BLaER1 treated with 17β-estradiol and CSF1 and Interleukin-3, amounts not matched to agents 10 nM and 100 nM (cell line): ENCODE measurements around the gene PDE2A.

ENCODE experiments used
- H3K27ac ChIP-seq, 11 experiments: shearing (Covaris generic); formaldehyde crosslinking; 2 replicates each; pipeline ENCODE4 v1.8.1; 2022
- H3K27me3 ChIP-seq, 11 experiments: shearing (Covaris generic); formaldehyde crosslinking; 2 replicates each; pipeline ENCODE4 v1.8.1; 2022
- H3K36me3 ChIP-seq, 11 experiments: shearing (Covaris generic); formaldehyde crosslinking; 2 replicates each; pipeline ENCODE4 v1.8.1; 2022
- H3K4me1 ChIP-seq, 10 experiments: shearing (Covaris generic); formaldehyde crosslinking; 2 replicates each; pipeline ENCODE4 v1.8.1; 2022
- H3K4me2 ChIP-seq, 11 experiments: shearing (Covaris generic); formaldehyde crosslinking; 2 replicates each; pipeline ENCODE4 v1.8.1; 2022
- H3K4me3 ChIP-seq, 10 experiments: shearing (Covaris generic); formaldehyde crosslinking; 2 replicates each; pipeline ENCODE4 v1.8.1; 2022
- H3K9ac ChIP-seq, 11 experiments: shearing (Covaris generic); formaldehyde crosslinking; 2 replicates each; pipeline ENCODE4 v1.8.1; 2022
- H3K9me3 ChIP-seq, 11 experiments: shearing (Covaris generic); formaldehyde crosslinking; replicated peaks in 1 of 11; 2 replicates each; pipeline ENCODE4 v1.8.1; 2022
- H4K20me1 ChIP-seq, 11 experiments: shearing (Covaris generic); formaldehyde crosslinking; 2 replicates each; pipeline ENCODE4 v1.8.1; 2022
- Cebpa-rat ChIP-seq, 11 experiments: shearing (Covaris generic); IDR thresholded peaks; 2 replicates each; pipeline ENCODE4 v1.8.1; 2022

PDE2A gene

DNA sequence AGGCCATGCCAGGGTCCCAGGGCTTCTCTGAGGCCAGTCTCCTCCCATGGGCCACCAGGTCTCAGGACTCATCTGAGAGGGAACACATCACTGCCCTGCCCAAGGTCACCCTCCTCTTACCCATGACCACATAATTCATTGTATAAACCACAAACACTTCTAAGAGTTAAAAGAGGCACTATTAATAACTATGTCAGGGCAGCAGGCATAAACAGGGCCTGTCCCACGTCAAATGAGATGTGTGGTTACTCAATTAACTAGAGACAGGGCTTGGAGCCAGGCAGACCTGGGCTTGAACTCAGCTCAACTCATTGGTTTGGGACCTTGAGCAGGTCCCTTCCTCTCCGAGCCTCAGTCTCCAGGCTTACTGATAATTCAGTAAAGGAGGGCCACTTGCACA lies 44.9 kb upstream of the PDE2A start:
- peak overlapping the region; percentile 84 to 89 (median 88); a peak in 21 of 22 replicates for H3K9ac ChIP-seq
- H3K4me3 ChIP-seq: peak overlapping the region; percentile 73 to 85 (median 74); a peak in 15 of 20 replicates
- H3K36me3 ChIP-seq: peaks cover 25 to 89% (median 59%) of the 10 kb centered on the region in 11 experiments

DNA sequence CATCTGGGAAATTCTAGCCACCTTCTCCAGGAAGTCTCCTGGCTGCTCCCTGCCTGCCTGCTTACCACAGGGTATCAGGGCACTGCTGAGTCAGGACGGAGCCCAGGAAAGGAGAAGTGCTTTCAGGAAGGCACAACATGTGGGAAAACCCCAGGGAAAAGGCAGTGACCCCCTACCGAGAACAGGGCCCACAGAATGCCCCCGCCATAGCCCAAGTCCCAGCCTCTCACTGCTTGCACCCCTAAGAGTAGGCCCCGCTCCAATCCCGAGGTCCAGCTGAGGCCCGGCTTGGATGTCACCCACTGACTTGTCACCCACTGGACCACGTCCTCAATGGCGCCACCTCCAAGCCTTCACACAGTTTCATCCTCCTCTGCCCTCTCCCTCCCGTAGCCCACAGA lies 43.9 kb upstream of the PDE2A start:
- Histone ChIP-seq H3K9me3 (no peaks in the 10 kb centered on the region), H3K36me3 (peaks cover 30 to 89% (median 59%) of the 10 kb centered on the region in 11 experiments), H3K4me1 (peaks cover 83 to 95% (median 88%) of the 10 kb centered on the region in 10 experiments), H3K27me3 (no peaks in the 10 kb centered on the region), H3K27ac (peak overlapping the region in 9 of 11 experiments; percentile 6 to 89 (median 44); a peak in 15 of 22 replicates), H3K4me3 (peak overlapping the region in 5 of 10 experiments; percentile 10 to 82 (median 75); a peak in 9 of 20 replicates), H4K20me1 (peaks cover 76 to 96% (median 84%) of the 10 kb centered on the region in 11 experiments), H3K4me2 (peak overlapping the region; percentile 93 to 100 (median 100)), H3K9ac (peak overlapping the region in 9 of 11 experiments; percentile 20 to 89 (median 54); a peak in 9 of 22 replicates)
- TF ChIP-seq Cebpa-rat (IDR thresholded peaks at IDR 0.05): no peak

More for the DNA sequence above, 44.9 kb upstream of the PDE2A start:
- no peaks in the 10 kb centered on the region for H3K9me3 ChIP-seq
- TF ChIP-seq Cebpa-rat (IDR thresholded peaks at IDR 0.05): no peak
- H4K20me1 ChIP-seq: peaks cover 69 to 96% (median 77%) of the 10 kb centered on the region in 11 experiments
- peak overlapping the region; percentile 93 to 100 (median 100) for H3K4me2 ChIP-seq
- H3K27me3 ChIP-seq: no peaks in the 10 kb centered on the region
- H3K4me1 ChIP-seq: peaks cover 77 to 95% (median 88%) of the 10 kb centered on the region in 10 experiments
- H3K27ac ChIP-seq: peak overlapping the region; percentile 78 to 92 (median 88)

DNA sequence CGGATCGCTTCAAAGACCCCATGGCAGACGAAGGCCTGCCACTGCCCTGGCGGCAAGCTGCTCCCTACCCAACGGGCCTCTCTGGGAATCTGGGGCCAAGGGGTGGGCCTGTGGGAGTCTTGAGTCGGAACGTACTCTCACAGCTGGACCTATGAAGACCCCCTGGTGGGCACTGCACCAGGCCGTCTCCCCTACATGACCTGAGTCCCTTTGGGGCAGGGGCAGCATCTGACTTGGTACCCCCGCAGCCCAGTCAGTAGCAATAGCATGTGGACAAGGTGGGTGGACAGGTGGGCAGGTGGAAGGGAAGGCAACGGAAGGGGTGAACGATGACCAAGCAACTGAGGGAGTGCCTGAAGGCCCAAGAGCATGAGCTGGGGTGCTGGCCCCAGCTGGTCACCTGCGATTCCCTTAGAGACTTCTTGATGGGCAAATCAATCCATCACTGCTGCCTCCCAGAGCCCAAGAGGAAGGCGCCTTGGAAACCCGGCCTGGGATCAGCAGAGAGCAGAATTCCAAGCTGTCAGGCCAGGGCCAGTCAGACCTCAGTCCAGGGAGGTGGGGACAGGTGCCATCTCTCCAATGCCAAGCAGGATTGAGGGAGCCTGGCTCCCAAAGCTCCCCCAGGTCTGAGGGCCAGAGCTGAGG lies 42.7 kb upstream of the PDE2A start:
- Histone ChIP-seq H3K9ac (peak overlapping the region in 4 of 11 experiments; percentile 15 to 89 (median 88); a peak in 5 of 22 replicates), H3K27ac (peak overlapping the region in 2 of 11 experiments; percentile 8 to 89; a peak in 3 of 22 replicates), H3K4me2 (peak overlapping the region in 6 of 11 experiments; percentile 26 to 100 (median 98); a peak in 9 of 22 replicates), H3K9me3 (no peaks in the 10 kb centered on the region), H3K4me3 (peak overlapping the region in 1 of 10 experiments; percentile 73; a peak in 2 of 20 replicates), H3K4me1 (peaks cover 87 to 98% (median 90%) of the 10 kb centered on the region in 10 experiments), H3K27me3 (no peaks in the 10 kb centered on the region), H4K20me1 (peaks cover 81 to 100% (median 95%) of the 10 kb centered on the region in 11 experiments), H3K36me3 (peaks cover 41 to 96% (median 69%) of the 10 kb centered on the region in 11 experiments)
- no peak for TF ChIP-seq Cebpa-rat (IDR thresholded peaks at IDR 0.05)

DNA sequence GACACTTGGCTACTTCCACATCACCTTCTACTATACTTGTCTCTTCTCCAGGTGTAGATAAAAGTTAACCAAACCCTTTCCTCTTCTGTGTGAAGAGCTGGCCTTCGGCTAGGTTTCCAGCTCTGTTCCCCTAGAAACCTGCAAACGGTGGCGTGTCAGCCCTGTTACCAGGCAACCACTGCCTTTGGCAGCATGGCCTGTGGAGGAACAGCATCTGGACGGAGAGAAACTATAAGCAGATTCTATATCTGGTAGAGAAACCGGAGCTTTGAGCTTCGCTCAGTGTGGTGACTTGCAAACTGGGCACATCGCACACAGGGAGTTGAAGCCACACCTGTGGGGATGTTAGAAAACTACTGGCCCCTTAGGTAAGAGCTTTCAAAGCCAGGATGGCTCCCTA lies 42.1 kb upstream of the PDE2A start:
- Histone ChIP-seq H3K27me3 (no peaks in the 10 kb centered on the region), H3K4me3 (no peak overlapping the region; a peak in 1 of 20 replicates), H3K4me1 (peaks cover 85 to 98% (median 91%) of the 10 kb centered on the region in 10 experiments), H3K27ac (peak overlapping the region in 2 of 11 experiments; percentile 8 to 89; a peak in 3 of 22 replicates), H4K20me1 (peaks cover 87 to 100% (median 100%) of the 10 kb centered on the region in 11 experiments), H3K9me3 (no peaks in the 10 kb centered on the region), H3K9ac (peak overlapping the region in 4 of 11 experiments; percentile 15 to 89 (median 88); a peak in 3 of 22 replicates), H3K36me3 (peaks cover 47 to 97% (median 75%) of the 10 kb centered on the region in 11 experiments), H3K4me2 (peak overlapping the region in 5 of 11 experiments; percentile 26 to 100 (median 98); a peak in 8 of 22 replicates)
- no peak for TF ChIP-seq Cebpa-rat (IDR thresholded peaks at IDR 0.05)

DNA sequence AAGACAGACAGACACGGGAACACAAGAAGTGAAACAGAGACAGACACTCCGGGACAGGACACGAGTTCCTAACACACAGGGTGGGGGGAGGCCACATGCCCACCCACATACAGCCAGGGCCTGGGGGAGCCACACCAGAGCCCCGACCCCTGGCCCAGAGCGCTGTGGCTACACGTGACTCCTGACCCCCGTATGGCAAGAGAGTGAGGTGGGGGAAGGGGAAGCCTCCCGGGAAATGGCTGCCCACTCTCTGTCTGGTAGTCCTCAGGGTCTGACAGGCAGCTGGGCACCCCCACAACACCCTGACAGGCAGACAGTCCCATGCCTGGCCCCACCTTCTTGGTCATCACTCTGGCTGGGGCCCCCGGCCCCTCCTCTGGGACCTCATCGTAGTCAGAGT lies 38.6 kb upstream of the PDE2A start:
- H3K4me1 ChIP-seq: peaks cover 51 to 94% (median 58%) of the 10 kb centered on the region in 10 experiments
- peak overlapping the region in 10 of 11 experiments; percentile 27 to 87 (median 38); a peak in 15 of 22 replicates for H3K9ac ChIP-seq
- no peak for TF ChIP-seq Cebpa-rat (IDR thresholded peaks at IDR 0.05)
- H3K36me3 ChIP-seq: peaks cover 76 to 100% (median 97%) of the 10 kb centered on the region in 11 experiments
- no peaks in the 10 kb centered on the region for H3K27me3 ChIP-seq
- peak overlapping the region; percentile 9 to 100 (median 24); a peak in 16 of 22 replicates for H3K4me2 ChIP-seq
- H4K20me1 ChIP-seq: peaks cover 66 to 100% (median 99%) of the 10 kb centered on the region in 11 experiments
- no peak overlapping the region; a peak in 1 of 20 replicates for H3K4me3 ChIP-seq
- H3K9me3 ChIP-seq: no peaks in the 10 kb centered on the region
- peak overlapping the region; percentile 3 to 62 (median 51); a peak in 18 of 22 replicates for H3K27ac ChIP-seq

DNA sequence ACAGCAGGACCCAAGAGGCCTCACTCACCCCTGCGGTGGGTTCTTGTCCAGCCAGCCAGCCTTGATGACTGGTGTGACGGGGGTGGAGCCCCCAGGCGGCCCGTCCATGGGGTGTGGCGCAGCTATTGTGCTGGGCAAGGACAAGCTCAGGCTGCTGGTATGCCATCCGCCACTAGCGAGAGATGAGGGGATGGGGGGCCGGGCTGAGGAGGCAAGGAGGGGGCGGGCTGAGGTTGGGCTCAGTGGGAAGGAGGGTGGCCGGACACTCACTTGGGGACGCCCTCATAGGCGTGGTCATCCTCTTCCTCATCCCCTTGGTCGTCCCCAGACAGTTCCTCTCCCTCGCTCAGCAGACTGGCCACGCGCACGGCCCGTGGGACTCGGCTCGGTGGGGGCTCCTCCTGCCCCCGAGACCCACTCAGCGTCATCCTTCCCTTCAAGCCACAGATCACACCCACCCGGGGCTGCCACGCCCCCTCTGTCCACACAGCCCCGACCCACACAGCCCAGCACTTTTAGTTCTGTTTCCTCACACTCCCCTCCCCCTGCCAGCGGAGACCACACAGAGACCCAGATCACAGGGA lies 38.0 kb upstream of the PDE2A start:
- peaks cover 60 to 100% (median 99%) of the 10 kb centered on the region in 11 experiments for H4K20me1 ChIP-seq
- H3K36me3 ChIP-seq: peaks cover 79 to 100% (median 97%) of the 10 kb centered on the region in 11 experiments
- peak overlapping the region in 8 of 11 experiments; percentile 9 to 100 (median 29); a peak in 11 of 22 replicates for H3K4me2 ChIP-seq
- H3K9me3 ChIP-seq: no peaks in the 10 kb centered on the region
- peaks cover 47 to 94% (median 54%) of the 10 kb centered on the region in 10 experiments for H3K4me1 ChIP-seq
- no peaks in the 10 kb centered on the region for H3K27me3 ChIP-seq
- peak overlapping the region in 10 of 11 experiments; percentile 30 to 62 (median 51); a peak in 17 of 22 replicates for H3K27ac ChIP-seq
- no peak for TF ChIP-seq Cebpa-rat (IDR thresholded peaks at IDR 0.05)
- H3K9ac ChIP-seq: peak overlapping the region in 8 of 11 experiments; percentile 27 to 87 (median 44); a peak in 12 of 22 replicates
- no peak overlapping the region; a peak in 1 of 20 replicates for H3K4me3 ChIP-seq

DNA sequence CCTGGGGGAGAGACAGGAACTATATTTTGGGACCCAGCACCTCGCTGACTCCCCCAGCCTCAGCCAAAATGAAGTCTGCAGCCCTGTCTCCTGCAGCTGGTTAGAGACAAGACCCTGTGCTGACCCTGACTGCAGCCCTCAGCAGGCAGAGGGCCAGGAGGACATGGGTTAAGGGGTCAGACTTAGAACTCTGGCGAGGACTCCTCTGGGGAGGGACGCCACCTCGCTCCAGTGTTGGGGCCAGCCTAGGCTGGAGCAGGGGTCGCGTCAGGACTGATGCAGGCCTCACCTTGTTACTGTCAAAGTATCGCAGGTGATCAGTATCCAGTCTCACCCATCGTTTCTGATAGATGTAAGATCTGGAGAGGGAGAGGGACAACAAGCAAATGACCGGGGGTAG lies 36.9 kb upstream of the PDE2A start:
- Histone ChIP-seq H3K27ac (no peak overlapping the region; a peak in 1 of 22 replicates), H3K9ac (peak overlapping the region in 2 of 11 experiments; percentile 9 to 31; a peak in 3 of 22 replicates), H3K9me3 (no peaks in the 10 kb centered on the region), H3K27me3 (no peaks in the 10 kb centered on the region), H3K4me2 (peak overlapping the region in 3 of 11 experiments; percentile 2 to 99 (median 84); a peak in 1 of 22 replicates), H3K4me1 (peaks cover 36 to 93% (median 45%) of the 10 kb centered on the region in 10 experiments), H3K4me3 (no peak overlapping the region), H4K20me1 (peaks cover 49 to 100% (median 99%) of the 10 kb centered on the region in 11 experiments), H3K36me3 (peaks cover 80 to 100% (median 97%) of the 10 kb centered on the region in 11 experiments)
- TF ChIP-seq Cebpa-rat (IDR thresholded peaks at IDR 0.05): no peak

DNA sequence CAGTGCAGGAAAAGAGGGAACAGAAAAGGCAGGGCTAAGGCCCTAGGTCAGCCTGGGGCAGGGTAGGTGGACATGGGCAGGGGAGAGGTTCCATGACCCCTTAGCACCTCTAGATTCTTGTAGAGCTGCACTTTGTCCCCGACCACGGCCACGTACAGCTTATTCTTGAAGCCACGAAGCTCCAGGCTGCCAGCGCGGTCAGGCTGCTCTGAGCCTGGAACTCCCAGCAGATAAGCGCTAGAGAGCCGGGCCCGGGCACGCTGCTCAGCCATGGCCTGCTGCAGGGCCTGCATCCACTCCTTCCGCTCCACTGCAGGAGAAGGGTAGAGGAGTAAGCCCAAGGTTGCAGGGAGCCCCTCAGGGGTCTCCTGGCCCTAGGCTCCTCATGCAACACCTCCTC lies 36.1 kb upstream of the PDE2A start:
- no peak for TF ChIP-seq Cebpa-rat (IDR thresholded peaks at IDR 0.05)
- H3K36me3 ChIP-seq: peaks cover 86 to 100% (median 99%) of the 10 kb centered on the region in 11 experiments
- H3K4me1 ChIP-seq: peaks cover 30 to 84% (median 38%) of the 10 kb centered on the region in 10 experiments
- no peak overlapping the region for H3K4me3 ChIP-seq
- no peak overlapping the region for H3K4me2 ChIP-seq
- H3K27ac ChIP-seq: no peak overlapping the region
- no peaks in the 10 kb centered on the region for H3K9me3 ChIP-seq
- H4K20me1 ChIP-seq: peaks cover 41 to 100% (median 99%) of the 10 kb centered on the region in 11 experiments
- no peaks in the 10 kb centered on the region for H3K27me3 ChIP-seq
- H3K9ac ChIP-seq: no peak overlapping the region
